ENCODE results near the gene MGLL.
A peak's percentile ranks its signal among the peaks of the same experiment; 100 is the strongest.

MGLL gene

DNA sequence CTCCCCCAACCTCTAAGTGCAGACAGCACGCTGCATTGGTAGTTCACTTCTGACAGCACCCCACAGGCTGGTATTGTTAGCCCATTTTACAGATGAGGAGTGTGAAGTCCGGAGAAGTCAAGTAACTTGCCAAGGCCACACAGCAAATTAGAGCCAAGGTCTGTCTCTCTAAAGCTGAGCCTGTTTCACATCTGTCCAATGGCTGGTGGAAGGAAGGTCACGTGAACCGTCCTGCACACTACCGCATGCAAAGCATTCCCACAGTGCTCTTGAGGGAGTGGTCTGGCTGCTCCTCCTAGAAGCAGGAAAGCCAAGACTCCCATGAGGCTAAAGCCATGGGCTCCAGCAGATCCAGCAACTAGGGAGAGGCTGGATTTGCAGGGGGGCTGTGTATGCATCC lies 50.0 kb downstream of the MGLL start:
- no peak for DNase-seq

DNA sequence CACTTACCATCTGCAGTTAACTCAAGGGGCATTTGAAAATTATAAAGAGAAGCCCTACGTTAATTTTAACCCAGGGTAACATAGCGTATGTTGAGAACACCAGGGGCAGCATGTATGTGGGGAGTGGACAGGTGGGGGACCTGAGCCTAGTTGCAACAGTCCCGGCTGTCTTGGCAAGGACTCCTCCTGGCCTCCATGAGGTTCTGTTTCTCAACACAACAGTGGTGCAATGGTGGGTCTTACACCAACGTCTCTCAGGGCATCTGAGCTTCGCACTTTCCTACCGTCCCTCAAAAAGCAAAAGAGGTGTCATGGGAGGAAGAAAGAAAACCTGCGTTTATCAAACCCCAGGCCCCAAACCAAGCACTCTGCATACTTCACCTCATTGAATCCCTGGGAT lies 50.6 kb downstream of the MGLL start:
- DNase-seq = no peak

- DNase-seq = no peak
These were observed 51.5 kb downstream of the MGLL start for GRCh38 chr3:127770671-127771355.

- DNase-seq = no peak
These were observed 52.8 kb downstream of the MGLL start for GRCh38 chr3:127769284-127770081.

DNA sequence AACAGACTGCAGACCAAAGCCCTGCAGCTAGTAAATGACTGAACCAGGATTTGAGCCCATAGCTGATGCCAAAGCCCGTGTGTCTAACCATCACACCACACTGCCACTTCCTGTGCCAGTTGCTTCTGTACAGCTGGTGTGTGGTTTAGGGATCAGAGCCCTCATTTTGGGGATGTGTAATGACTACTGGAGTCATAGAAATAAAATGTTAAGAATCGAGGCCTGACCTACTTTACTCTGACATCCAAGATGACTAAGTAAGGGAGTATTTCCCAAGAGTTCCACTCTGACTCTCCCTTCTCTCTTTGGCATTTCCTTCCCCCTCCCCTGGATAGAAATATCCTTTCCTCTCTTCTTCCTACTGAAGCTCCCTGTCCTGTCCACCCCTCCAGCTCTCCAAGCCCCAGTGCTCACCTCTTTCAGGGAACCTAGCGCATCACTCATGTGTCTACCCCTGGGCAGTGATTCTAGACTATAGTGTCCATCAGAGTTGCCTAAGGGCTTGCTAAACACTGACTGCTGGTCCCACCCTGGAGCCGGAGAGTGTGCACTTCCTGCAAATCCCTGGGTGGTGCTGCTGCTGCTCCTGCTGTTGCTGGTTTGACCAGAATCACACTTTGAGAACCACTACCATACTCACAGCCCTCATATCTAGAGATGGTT lies 53.8 kb downstream of the MGLL start:
- no peak for DNase-seq

DNA sequence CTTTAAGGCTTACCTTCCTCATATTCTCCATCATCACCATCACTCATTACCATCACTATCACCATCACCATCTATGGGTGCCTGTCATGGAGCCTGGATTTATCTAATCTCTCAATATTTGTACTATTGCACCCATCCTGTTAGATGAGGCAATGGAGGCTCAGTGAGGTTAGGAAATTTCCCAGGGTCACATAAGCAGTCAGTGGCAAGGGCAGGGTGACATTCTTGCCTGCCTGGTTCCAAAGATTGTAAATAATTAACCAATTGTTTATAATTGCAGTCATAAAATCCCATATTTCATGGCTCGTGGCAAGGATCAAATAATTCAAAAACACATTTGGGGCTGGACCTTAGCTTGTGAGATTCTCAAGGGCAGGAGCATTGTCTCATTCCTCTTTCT lies 55.2 kb downstream of the MGLL start:
- DNase-seq = no peak

DNA sequence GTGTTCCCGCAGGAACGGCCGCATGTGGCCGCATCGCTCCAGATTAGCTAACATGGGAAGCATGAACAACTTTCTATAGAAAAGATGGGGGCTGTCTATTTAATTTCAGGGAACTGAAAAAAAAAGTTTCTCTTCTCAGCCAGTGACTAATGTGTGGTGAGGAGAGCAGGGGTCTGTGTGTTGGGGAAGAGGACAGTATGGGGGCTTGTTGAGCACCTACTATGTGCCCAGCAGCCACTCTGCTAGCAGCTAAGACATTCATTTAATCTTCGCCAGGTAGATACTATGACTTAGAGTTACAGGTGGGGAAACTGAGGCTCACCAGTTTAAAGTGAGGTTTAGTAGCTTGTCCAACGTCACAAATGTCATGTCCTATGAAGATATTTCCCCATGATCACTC lies 56.6 kb downstream of the MGLL start:
- no peak for DNase-seq

- no peak for DNase-seq
These were observed 57.4 kb downstream of the MGLL start for GRCh38 chr3:127764841-127765362.

DNA sequence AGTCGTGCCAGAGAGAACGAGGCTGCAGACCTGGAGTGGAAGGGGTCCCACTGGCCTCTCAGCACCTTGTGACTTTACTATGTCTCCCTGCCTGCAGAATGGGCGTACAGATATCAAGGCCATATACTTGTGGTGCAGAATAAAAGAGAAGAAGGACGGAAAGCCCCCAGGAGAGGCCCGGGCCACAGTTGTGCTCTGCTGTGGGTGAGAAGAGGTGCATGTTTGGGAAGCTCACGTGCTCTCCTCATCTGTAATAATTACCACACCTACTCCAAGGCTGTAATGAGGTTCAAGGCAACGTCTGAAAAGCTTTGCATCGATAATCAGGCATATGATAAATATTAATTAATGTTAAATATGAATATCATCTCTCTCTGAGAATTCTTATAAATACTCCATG lies 58.0 kb downstream of the MGLL start:
- DNase-seq = no peak

DNA sequence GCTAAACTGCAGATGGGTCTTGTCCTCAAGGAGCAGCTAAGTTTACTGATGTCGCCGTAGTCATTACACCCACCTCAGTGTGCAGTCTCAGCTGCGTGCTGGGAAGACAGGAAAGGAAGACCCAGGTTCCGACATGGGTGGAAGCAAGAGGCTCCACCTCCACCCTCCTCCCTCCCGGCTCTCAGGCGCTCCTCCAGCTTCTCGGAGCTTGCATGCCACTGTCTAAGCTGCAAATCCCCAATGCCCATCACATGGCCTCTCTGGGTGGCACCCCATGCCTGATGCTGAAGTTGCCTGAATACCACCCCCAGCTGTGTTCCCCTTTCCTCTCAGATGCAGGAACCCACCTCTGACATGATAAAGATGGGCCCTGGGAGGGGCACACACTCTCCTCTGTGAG lies 58.5 kb downstream of the MGLL start:
- DNase-seq = no peak

DNA sequence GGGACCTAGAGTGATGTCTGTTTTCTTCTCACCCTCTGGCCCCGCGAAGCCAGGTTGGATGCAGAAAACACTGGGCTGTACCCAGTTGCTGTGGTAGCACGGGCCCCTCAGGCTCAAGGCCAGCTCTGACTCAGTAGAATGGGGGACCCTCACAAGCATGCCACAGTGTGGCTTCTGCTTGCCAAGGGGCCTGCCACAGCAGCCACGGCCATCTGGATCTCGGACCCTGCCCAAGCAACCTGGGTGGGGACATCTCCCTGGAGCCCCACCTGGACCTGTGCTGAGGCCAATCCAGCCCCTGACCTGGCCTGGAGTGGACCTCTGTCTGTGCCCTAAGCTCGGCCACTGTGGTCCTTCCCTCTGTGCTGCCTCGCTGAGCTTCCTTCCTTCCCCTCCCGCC lies 59.0 kb downstream of the MGLL start:
- no peak for DNase-seq

DNA sequence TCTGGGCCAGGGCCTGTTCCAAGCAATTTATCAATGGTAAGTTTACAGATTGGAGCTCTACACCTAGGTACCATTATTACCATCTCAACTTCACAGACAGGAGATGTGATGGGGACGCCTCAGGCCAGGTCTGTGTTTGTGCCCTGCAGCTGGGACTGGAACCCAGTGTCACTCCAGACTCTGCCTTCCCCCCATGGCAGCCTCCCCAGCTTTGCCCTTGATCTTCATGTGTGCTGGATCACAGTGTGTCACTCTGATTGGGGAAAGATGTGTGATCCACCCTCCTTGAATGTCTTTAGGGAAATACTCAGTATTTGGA lies 59.6 kb downstream of the MGLL start:
- DNase-seq = no peak

GRCh38 chr3:127762077-127762786 lies 60.1 kb downstream of the MGLL start:
- DNase-seq = peak; percentile 37 to 39

- peak in 1 of 2 donors; percentile 37 for DNase-seq
These were observed 60.9 kb downstream of the MGLL start for GRCh38 chr3:127761441-127761801.

GRCh38 chr3:127760791-127761440 lies 61.4 kb downstream of the MGLL start:
- DNase-seq = no peak

DNA sequence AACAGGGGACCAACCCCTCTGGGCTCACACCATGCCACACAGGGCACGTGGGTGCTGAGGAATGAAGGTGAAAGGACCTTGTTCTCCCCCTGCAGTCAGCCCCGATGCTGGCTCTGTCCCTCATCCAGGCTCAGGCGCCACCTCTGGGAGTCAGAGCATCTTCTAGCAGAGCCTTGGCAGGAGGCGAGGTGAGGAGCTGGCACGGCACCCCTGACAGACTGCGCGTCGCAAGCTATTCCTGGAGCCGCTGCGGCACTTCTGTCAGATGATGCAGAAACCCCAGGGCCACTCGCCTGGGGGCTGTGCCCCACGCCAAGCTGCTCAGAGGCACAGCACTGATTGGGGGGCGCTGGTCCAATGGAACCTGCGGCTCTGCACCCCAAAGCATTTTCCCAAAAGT lies 62.0 kb downstream of the MGLL start:
- no peak for DNase-seq

DNA sequence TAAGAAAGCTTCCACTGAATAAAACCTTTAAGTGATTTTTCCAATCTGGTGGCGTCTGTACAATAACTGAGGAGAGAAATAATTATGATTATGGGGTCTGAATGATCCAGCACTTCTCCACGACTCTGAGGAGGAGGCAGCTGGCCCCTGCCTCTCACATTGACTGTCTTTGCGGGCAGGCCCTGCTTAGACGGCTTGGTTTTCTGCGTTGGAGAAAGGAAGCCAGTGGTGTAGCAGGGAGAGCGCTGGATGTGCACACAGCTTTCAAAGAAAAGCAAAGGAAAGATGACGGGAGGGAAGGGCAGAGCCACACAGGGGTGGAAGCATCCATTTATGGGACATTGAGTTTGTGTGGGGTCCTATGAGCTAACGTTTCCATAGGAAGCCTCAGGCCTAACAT lies 62.5 kb downstream of the MGLL start:
- no peak for DNase-seq

DNA sequence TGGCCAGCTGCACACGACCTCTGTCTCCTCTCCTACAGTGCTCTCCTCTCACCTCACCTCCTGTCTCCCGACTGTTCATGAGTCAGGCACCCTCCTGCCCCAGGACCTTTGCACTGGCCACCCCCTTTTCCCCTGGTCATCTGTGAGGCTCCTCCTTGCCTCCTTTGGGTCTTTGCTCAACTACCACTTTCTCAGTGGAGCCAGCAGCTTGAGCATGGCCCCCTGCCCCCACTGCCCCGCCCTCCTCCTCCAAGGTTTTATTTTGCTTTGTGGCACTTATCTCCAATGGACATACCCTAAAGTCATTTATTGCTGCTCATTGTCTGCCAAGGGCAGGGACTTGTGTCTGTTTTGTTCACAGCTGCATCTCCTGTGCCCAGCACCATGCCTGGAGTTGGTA lies 64.3 kb downstream of the MGLL start:
- no peak for DNase-seq

GRCh38 chr3:127755305-127755681 lies 67.0 kb downstream of the MGLL start:
- DNase-seq = no peak

DNA sequence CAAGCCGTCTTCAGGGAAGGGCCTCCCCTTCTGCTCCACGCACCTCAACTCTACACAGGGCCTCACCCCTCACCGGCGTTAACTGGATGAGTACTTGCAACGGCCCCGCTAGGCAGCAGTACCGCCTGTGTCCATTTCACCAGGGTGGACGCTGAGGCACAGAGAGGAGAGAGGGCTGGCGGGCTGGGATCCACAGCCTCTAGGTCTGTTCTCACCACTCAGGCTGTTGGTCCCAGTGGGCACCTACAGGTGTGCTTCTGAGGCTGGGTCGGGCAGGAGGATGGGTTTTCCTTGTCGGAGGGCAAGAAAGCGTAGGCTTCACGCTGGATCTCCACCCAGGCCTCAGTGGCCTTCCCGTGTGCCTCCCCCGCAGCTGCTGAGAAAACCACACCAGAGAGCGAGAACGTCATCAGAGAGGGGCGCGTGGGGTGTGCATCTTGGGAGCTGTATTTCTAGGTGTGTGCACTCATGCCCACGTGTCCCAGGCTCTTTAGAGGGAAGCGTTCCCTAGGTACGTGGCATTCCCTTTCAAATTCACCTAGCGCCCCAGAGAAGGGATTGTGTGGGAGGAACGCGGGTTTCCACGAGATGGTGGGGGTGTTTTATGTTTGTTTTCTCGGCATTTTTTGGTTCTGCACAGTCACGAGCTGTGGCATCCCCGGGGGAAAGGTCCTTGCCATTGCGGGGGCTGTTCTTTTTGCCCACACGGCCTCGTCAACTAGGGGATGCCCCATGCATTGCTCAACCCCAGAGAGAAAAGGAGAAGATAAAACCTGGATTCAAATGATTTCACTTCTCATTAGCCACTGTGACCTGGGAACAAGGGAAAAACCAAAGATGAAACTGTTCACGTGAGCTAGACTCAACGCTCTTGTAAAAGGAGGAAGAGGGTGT lies 67.7 kb downstream of the MGLL start:
- no peak for DNase-seq

DNA sequence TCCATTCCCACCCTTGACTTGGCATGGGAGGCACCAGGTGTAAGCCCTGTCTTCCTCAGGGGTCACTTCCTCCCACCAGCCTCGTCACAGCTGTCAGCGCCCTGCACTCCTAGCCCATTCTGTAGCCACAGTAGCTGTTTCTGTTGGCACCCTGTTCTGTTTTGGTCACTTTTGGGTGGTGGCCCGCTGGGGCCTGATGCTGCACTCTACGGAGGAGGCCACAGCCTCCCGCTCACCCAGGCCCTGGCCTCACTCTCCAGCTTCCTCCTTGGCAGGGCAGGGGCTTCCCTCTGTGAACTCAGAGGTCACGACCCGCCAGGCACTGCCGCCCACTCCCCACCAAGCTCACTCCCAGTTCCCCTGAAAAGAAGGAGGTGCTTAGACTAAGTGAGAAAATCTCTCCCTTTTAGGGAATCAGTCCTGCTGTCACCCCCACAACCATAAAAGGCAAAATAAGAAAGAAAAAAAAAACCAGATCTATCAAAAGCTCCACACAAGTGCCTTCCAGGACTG lies 68.4 kb downstream of the MGLL start:
- DNase-seq = no peak

DNA sequence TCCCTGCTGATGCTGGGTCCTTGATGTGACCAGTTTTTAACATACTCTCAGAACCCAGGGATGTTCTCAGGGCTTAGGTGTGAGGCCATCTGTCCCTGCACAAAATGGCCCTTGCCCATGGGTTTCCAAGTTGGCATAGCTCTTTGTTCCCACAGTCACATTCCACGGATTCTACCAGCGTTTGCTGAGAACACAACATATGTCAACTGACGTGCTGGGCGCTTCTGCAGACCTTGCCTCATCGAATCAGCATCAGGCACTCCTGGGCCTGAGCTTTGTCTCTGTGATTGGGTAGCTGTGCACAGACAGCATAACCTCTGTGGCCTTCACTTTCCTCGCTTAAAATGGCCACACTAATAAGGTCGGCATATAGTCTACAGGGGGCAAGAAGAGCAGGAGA lies 69.0 kb downstream of the MGLL start:
- DNase-seq = no peak
